ENCODE measurements around the gene NFIA.

GRCh38 chr1:61388566-61388965, 306.2 kb downstream of the NFIA start:
- no peak for TF ChIP-seq POLR2AphosphoS5 (IDR thresholded peaks at IDR 0.05; ENCODE audit: low read depth, low read length)
- TF ChIP-seq, protein P1, sequence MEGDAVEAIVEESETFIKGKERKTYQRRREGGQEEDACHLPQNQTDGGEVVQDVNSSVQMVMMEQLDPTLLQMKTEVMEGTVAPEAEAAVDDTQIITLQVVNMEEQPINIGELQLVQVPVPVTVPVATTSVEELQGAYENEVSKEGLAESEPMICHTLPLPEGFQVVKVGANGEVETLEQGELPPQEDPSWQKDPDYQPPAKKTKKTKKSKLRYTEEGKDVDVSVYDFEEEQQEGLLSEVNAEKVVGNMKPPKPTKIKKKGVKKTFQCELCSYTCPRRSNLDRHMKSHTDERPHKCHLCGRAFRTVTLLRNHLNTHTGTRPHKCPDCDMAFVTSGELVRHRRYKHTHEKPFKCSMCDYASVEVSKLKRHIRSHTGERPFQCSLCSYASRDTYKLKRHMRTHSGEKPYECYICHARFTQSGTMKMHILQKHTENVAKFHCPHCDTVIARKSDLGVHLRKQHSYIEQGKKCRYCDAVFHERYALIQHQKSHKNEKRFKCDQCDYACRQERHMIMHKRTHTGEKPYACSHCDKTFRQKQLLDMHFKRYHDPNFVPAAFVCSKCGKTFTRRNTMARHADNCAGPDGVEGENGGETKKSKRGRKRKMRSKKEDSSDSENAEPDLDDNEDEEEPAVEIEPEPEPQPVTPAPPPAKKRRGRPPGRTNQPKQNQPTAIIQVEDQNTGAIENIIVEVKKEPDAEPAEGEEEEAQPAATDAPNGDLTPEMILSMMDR (IDR thresholded peaks at IDR 0.05): no peak
- no peak for TF ChIP-seq SIN3A (IDR thresholded peaks at IDR 0.05; ENCODE audit: borderline replicate concordance, insufficient read depth, low read depth, low read length)
- no peak for TF ChIP-seq TCF7L2 (IDR thresholded peaks at IDR 0.05; ENCODE audit: low read depth, low read length)

Measured in Panc1 (cell line).